Retinal pigment epithelial cell (primary cell): Measurements from ENCODE around the gene ARHGAP18.
"Not testable (repeated sequence)": the region's sequence is repeated elsewhere in the genome, so short reads cannot be mapped to it uniquely, and the experiment has no call there.

ENCODE experiments used
- DNase-seq: peaks from one replicate; pipeline ENCODE4 v3.0.0-alpha.2; 2010; ENCODE audit warnings: low read depth
- H3K4me3 ChIP-seq: 2 replicates; pipeline ENCODE4 v1.5.1; 2011; ENCODE audit warnings: mild to moderate bottlenecking, low read length, control low read depth, moderate library complexity
- TF ChIP-seq, protein P1 (sequence below): conservative IDR thresholded peaks from 2 replicates; pipeline ENCODE4 v1.5.1; 2011; ENCODE audit warnings: low read depth, low read length, control low read depth, inconsistent platforms

The ARHGAP18 gene

DNA sequence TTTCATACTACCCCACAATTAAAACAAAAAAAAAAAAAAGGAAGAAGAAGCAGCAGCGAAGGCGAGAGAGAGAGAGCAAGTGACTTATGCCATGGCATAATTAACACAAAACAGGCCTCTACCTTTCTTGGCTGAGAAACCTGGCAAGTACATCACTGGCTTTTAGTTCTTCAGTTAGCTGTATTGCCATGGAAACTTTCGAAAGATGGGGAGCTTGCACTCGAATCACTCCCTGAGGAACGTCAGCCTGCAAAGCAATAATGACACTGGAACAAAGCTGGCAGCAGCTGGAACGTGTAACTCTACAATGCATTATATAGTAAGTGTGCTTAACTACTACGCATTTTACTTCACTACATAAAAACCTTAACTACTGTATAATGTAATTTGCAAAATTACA is 126.1 kb downstream of the ARHGAP18 start:
- no peak overlapping the region for H3K4me3 ChIP-seq
- TF ChIP-seq, protein P1, sequence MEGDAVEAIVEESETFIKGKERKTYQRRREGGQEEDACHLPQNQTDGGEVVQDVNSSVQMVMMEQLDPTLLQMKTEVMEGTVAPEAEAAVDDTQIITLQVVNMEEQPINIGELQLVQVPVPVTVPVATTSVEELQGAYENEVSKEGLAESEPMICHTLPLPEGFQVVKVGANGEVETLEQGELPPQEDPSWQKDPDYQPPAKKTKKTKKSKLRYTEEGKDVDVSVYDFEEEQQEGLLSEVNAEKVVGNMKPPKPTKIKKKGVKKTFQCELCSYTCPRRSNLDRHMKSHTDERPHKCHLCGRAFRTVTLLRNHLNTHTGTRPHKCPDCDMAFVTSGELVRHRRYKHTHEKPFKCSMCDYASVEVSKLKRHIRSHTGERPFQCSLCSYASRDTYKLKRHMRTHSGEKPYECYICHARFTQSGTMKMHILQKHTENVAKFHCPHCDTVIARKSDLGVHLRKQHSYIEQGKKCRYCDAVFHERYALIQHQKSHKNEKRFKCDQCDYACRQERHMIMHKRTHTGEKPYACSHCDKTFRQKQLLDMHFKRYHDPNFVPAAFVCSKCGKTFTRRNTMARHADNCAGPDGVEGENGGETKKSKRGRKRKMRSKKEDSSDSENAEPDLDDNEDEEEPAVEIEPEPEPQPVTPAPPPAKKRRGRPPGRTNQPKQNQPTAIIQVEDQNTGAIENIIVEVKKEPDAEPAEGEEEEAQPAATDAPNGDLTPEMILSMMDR: no peak
- no peak for DNase-seq

DNA sequence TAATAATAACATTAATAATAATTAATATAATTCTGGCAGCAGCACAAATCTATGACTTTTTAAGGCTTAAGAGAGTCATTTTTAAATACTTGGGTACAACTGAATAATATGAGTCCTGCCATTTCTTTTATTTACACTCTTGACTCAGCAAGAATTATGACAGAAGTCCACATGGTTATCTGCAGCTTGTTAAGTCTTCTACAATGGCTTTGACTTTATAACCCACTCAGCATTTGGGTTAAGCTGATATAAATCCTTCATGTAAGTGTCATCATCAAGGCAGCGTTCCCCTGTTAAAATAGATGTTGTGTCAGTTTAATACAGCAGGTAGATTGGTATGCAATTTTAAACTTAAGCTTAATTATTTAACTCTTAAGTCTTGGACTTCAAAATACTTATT is 131.7 kb downstream of the ARHGAP18 start:
- no peak overlapping the region for H3K4me3 ChIP-seq
- DNase-seq: no peak
- TF ChIP-seq, protein P1: no peak

DNA sequence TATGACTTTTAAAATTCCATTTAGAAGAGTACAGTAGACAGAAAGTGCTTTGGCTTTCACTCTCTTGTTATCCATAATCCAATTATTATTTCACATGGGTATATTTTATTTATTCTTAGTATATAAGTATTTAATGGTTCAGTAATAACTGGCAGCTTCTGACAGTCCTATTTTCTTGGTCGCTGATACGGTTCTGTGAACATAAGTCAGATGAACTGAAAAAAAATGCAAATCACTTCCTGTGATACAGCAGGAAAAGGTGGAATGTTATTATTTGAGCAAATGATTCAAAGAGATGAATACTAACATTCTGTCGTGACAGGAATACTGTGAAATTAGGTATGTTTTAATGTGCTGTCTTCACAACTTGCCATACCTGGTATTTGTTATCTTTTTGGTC is 132.3 kb downstream of the ARHGAP18 start:
- no peak overlapping the region for H3K4me3 ChIP-seq
- TF ChIP-seq, protein P1: no peak
- no peak for DNase-seq

DNA sequence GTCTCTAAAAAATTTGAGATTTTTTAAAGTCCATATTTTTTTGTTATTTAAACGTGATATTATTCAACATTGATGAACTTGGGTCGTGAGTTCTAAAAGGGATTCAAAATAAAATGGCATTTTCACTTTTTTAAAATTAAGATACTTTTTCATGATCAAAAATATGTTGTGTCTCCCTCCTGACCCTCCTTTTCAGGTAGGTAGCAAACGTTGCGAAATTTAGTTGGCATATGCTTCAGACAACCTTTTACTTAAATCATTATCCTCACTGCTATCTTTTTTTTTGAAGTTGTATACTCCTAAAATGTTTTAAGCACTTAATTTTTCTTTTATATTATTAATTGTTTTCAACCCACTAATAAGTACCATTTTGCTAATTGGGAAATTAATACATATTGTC is 133.5 kb downstream of the ARHGAP18 start:
- DNase-seq: no peak
- no peak overlapping the region for H3K4me3 ChIP-seq
- TF ChIP-seq, protein P1: no peak

DNA sequence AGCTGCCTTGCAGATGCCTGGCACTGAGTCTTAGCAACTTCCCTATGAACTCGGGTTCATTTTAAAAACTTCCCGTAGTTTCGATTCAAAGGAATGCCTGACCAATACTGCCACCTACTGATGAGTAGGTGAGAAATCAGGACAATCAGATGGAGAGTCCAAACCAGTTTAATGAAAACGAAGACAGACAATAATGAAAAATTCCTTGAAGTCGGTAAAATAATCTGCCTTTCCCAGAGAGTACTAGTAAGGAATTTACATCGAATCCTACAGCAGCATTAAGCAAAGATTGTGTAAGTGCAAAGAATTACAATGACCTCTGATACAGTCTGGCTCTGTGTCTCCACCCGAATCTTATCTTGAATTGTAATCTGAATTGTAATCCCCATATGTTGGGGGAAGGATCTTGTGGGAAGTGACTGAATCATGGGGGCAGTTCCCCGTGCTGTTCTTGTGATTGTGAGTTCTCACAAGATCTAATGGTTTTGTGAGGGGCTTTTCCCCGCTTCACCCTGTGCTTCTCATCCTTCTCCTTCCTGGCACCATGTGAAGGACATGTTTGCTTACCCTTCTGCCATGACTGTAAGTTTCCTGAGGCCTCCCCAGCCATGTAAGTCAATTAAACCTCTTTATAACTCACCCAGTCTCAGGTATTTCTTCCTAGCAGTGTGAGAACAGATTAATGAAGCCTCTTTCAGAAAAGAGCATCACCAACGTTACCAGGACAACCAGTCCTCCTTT is 134.4 kb downstream of the ARHGAP18 start:
- TF ChIP-seq, protein P1: peak; percentile 77
- H3K4me3 ChIP-seq: no peak overlapping the region
- peak; percentile 34 for DNase-seq

DNA sequence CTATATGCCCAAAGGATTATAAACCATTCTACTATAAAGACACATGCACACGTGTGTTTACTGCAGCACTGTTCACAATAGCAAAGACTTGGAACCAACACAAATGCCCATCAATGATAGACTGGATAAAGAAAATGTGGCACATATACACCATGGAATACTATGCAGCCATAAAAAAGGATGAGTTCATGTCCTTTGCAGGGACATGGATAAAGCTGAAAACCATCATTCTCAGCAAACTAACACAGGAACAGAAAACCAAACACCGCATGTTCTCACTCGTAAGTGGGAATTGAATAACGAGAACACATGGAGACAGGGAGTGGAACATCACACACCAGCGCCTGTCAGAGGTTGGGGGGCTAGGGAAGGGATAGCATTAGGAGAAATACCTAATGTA is 135.4 kb downstream of the ARHGAP18 start:
- H3K4me3 ChIP-seq, DNase-seq: not testable (repeated sequence)

DNA sequence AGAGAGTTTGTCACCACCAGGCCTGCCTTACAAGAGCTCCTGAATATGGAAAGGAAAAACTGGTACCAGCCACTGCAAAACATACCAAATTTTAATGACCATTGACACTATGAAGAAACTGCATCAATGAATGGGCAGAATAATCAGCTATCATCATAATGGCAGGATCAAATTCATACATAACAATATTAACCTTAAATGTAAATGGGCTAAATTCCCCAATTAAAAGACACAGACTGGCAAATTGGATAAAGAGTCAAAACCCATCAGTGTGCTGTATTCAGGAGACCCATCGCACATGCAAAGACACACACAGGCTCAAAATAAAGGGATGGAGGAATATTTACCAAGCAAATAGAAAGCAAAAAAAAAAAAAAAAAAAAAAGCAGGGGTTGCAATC is 139.0 kb downstream of the ARHGAP18 start:
- not testable (repeated sequence) for H3K4me3 ChIP-seq, DNase-seq

DNA sequence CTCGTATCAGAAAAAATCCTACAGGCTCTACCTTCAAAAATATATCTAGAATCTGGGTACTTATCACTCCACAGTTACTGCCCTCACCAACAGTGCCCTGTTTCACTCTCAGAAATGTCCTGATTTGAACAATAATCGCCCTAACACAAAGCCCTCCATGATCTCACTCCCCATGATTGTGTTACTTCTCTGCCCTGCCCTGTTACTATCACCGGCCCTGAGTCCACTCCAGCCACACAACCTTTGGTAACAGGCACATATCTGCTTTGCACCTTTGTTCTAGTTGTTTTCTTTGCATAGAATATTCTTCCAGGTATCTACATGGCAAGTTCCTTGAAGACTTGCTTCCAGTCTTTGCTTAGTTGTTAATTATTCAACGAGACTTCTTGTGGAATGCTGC is 142.0 kb downstream of the ARHGAP18 start:
- TF ChIP-seq, protein P1: no peak

More for the DNA sequence above, 142.0 kb downstream of the ARHGAP18 start:
- no peak overlapping the region for H3K4me3 ChIP-seq
- no peak for DNase-seq
